ENCODE data around the gene NRXN3. TPM values are rescaled to one million over a fixed set of nuclear protein-coding genes. Genes with fewer than 3 reads are reported as not detected.

NRXN3 gene
- total and polyA plus RNA-seq, 11 donors = 0.19 to 2.2 (median 1.1) TPM

GRCh38 chr14:79418649-79419415 is 1248.7 kb downstream of the NRXN3 start:
- TF ChIP-seq POLR2A (IDR thresholded peaks at IDR 0.05) = no peak
- TF ChIP-seq CTCF (IDR thresholded peaks at IDR 0.05) = no peak
- no peaks in the 10 kb centered on the region for H3K27me3 ChIP-seq
- H3K36me3 ChIP-seq = no peaks in the 10 kb centered on the region
- H3K4me3 ChIP-seq = no peak overlapping the region
- no peak overlapping the region for H3K27ac ChIP-seq
- ATAC-seq (no peak), DNase-seq (no peak)
- no peaks in the 10 kb centered on the region for H3K9me3 ChIP-seq
- WGBS, 4 donors = 64 to 73% (median 71%) methylated on average over 5 of the region's 5 CpGs
- H3K4me1 ChIP-seq = no peaks in the 10 kb centered on the region
- intact Hi-C loops (cut with DNase I) = no loop called here

- DNase-seq (no peak), ATAC-seq (no peak)
- H3K4me1 ChIP-seq = no peaks in the 10 kb centered on the region
- TF ChIP-seq POLR2A (IDR thresholded peaks at IDR 0.05) (no peak), CTCF (IDR thresholded peaks at IDR 0.05) (no peak)
- no peak overlapping the region for H3K4me3 ChIP-seq
- no peaks in the 10 kb centered on the region for H3K36me3 ChIP-seq
- intact Hi-C loops (cut with DNase I) = no loop called here
- 32 to 50% (median 38%) methylated on average over 1 of the region's 1 CpG for WGBS, 4 donors
- no peaks in the 10 kb centered on the region for H3K9me3 ChIP-seq
- H3K27ac ChIP-seq = no peak overlapping the region
- no peaks in the 10 kb centered on the region for H3K27me3 ChIP-seq
Measured at GRCh38 chr14:79419571-79420327, 1249.6 kb downstream of the NRXN3 start.

DNA sequence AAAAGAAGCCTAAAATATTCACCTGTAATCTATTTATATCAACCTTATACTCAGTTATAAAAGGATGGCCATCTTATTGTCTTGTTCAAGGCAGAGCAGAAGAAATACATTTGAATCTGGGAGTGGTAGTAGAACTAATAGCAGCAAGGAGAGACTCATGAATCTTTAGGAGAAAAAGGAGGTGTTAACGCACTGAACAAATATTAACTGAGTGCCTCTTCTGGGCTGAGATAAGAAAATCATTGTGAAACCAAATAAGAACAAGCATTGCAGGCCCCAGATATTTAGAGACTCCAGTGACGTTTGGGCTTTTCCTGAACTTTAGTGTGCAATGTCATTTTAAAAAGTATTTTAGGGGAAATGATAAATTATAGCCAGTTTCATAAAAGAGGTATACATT is 1250.6 kb downstream of the NRXN3 start:
- no peaks in the 10 kb centered on the region for H3K36me3 ChIP-seq
- no peaks in the 10 kb centered on the region for H3K4me1 ChIP-seq
- 28 to 39% (median 34%) methylated on average over 2 of the region's 2 CpGs for WGBS, 4 donors
- TF ChIP-seq POLR2A (IDR thresholded peaks at IDR 0.05) (no peak), CTCF (IDR thresholded peaks at IDR 0.05) (no peak)
- no peaks in the 10 kb centered on the region for H3K9me3 ChIP-seq
- no peaks in the 10 kb centered on the region for H3K27me3 ChIP-seq
- no peak overlapping the region for H3K27ac ChIP-seq
- ATAC-seq = no peak
- no peak overlapping the region for H3K4me3 ChIP-seq
- no peak for DNase-seq
- intact Hi-C loops (cut with DNase I) = no loop called here

GRCh38 chr14:79421811-79422210 is 1251.6 kb downstream of the NRXN3 start:
- no peaks in the 10 kb centered on the region for H3K27me3 ChIP-seq
- no peak overlapping the region for H3K27ac ChIP-seq
- DNase-seq = no peak
- no peak overlapping the region for H3K4me3 ChIP-seq
- no peak for TF ChIP-seq CTCF (IDR thresholded peaks at IDR 0.05)
- no peak for TF ChIP-seq POLR2A (IDR thresholded peaks at IDR 0.05)
- WGBS, 4 donors = 65 to 85% (median 75%) methylated on average over 1 of the region's 1 CpG
- no peaks in the 10 kb centered on the region for H3K9me3 ChIP-seq
- intact Hi-C loops (cut with DNase I) = no loop called here
- H3K36me3 ChIP-seq = no peaks in the 10 kb centered on the region
- ATAC-seq = no peak
- H3K4me1 ChIP-seq = no peaks in the 10 kb centered on the region

Data from heart left ventricle (tissue), 16 donors.